ENCODE results near the gene KCNQ2. TPM values are rescaled to one million over a fixed set of nuclear protein-coding genes. Genes with fewer than 3 reads are reported as not detected.

The KCNQ2 gene
- total and polyA plus RNA-seq, 4 donors, result not detected

GRCh38 chr20:63452821-63453523 is 19.5 kb downstream of the KCNQ2 start:
- H3K36me3 ChIP-seq (ENCODE audit: control insufficient read depth in 4 of 4, insufficient read depth in 3 of 4, low read depth in 1 of 4, low read length in 3 of 4), result no peaks in the 10 kb centered on the region
- H3K4me3 ChIP-seq (ENCODE audit: low read depth in 1 of 3, low read length in 3 of 3), result no peak overlapping the region
- TF ChIP-seq YY1 (IDR thresholded peaks at IDR 0.05) (no peak), TAF1 (conservative IDR thresholded peaks at IDR 0.05) (no peak), RAD21 (IDR thresholded peaks at IDR 0.05) (no peak), JUND (IDR thresholded peaks at IDR 0.05) (no peak), EGR1 (IDR thresholded peaks at IDR 0.05; ENCODE audit: low read depth in 2 of 2) (no peak), ZBTB33 (IDR thresholded peaks at IDR 0.05) (no peak), HNF4A (conservative IDR thresholded peaks at IDR 0.05) (no peak), RXRA (IDR thresholded peaks at IDR 0.05) (no peak), SP1 (IDR thresholded peaks at IDR 0.05) (no peak), HNF4G (IDR thresholded peaks at IDR 0.05) (no peak), GABPA (IDR thresholded peaks at IDR 0.05 in 1 of 2, conservative IDR thresholded peaks at IDR 0.05 in 1 of 2) (no peak), FOXA1 (IDR thresholded peaks at IDR 0.05) (no peak), FOXA2 (IDR thresholded peaks at IDR 0.05) (no peak), NR2F2 (IDR thresholded peaks at IDR 0.05) (no peak)
- TF ChIP-seq, protein P1, sequence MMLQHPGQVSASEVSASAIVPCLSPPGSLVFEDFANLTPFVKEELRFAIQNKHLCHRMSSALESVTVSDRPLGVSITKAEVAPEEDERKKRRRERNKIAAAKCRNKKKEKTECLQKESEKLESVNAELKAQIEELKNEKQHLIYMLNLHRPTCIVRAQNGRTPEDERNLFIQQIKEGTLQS (IDR thresholded peaks at IDR 0.05), result no peak
- TF ChIP-seq, protein P2, sequence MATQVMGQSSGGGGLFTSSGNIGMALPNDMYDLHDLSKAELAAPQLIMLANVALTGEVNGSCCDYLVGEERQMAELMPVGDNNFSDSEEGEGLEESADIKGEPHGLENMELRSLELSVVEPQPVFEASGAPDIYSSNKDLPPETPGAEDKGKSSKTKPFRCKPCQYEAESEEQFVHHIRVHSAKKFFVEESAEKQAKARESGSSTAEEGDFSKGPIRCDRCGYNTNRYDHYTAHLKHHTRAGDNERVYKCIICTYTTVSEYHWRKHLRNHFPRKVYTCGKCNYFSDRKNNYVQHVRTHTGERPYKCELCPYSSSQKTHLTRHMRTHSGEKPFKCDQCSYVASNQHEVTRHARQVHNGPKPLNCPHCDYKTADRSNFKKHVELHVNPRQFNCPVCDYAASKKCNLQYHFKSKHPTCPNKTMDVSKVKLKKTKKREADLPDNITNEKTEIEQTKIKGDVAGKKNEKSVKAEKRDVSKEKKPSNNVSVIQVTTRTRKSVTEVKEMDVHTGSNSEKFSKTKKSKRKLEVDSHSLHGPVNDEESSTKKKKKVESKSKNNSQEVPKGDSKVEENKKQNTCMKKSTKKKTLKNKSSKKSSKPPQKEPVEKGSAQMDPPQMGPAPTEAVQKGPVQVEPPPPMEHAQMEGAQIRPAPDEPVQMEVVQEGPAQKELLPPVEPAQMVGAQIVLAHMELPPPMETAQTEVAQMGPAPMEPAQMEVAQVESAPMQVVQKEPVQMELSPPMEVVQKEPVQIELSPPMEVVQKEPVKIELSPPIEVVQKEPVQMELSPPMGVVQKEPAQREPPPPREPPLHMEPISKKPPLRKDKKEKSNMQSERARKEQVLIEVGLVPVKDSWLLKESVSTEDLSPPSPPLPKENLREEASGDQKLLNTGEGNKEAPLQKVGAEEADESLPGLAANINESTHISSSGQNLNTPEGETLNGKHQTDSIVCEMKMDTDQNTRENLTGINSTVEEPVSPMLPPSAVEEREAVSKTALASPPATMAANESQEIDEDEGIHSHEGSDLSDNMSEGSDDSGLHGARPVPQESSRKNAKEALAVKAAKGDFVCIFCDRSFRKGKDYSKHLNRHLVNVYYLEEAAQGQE (IDR thresholded peaks at IDR 0.05), result no peak
- TF ChIP-seq, protein P3, sequence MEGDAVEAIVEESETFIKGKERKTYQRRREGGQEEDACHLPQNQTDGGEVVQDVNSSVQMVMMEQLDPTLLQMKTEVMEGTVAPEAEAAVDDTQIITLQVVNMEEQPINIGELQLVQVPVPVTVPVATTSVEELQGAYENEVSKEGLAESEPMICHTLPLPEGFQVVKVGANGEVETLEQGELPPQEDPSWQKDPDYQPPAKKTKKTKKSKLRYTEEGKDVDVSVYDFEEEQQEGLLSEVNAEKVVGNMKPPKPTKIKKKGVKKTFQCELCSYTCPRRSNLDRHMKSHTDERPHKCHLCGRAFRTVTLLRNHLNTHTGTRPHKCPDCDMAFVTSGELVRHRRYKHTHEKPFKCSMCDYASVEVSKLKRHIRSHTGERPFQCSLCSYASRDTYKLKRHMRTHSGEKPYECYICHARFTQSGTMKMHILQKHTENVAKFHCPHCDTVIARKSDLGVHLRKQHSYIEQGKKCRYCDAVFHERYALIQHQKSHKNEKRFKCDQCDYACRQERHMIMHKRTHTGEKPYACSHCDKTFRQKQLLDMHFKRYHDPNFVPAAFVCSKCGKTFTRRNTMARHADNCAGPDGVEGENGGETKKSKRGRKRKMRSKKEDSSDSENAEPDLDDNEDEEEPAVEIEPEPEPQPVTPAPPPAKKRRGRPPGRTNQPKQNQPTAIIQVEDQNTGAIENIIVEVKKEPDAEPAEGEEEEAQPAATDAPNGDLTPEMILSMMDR (IDR thresholded peaks at IDR 0.05; ENCODE audit: low read depth, low read length, missing input control), result no peak
- TF ChIP-seq, protein P4, sequence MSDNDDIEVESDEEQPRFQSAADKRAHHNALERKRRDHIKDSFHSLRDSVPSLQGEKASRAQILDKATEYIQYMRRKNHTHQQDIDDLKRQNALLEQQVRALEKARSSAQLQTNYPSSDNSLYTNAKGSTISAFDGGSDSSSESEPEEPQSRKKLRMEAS (IDR thresholded peaks at IDR 0.05), result no peak
- H3K27me3 ChIP-seq (ENCODE audit: control insufficient read depth in 4 of 4, insufficient read depth in 4 of 4, low read length in 3 of 4), result no peaks in the 10 kb centered on the region
- no peak for DNase-seq (ENCODE audit: low spot score)
- WGBS, result 61% methylated on average over 46 of the region's 46 CpGs
- no peaks in the 10 kb centered on the region for H3K4me1 ChIP-seq (ENCODE audit: control insufficient read depth in 4 of 4, insufficient read depth in 4 of 4, low read length in 3 of 4)
- H3K27ac ChIP-seq (ENCODE audit: low read depth in 1 of 2, low read length in 2 of 2), result no peak overlapping the region
- no peak overlapping the region for H3K9ac ChIP-seq (ENCODE audit: low read depth in 1 of 2, low read length in 2 of 2)
- H3K9me3 ChIP-seq (ENCODE audit: control insufficient read depth in 4 of 4, low read length in 3 of 4), result no peaks in the 10 kb centered on the region
